ENCODE measurements around the gene SYCP2. TPM values are rescaled to one million over a fixed set of nuclear protein-coding genes. Genes with fewer than 3 reads are reported as not detected.

SYCP2 gene, protein sequence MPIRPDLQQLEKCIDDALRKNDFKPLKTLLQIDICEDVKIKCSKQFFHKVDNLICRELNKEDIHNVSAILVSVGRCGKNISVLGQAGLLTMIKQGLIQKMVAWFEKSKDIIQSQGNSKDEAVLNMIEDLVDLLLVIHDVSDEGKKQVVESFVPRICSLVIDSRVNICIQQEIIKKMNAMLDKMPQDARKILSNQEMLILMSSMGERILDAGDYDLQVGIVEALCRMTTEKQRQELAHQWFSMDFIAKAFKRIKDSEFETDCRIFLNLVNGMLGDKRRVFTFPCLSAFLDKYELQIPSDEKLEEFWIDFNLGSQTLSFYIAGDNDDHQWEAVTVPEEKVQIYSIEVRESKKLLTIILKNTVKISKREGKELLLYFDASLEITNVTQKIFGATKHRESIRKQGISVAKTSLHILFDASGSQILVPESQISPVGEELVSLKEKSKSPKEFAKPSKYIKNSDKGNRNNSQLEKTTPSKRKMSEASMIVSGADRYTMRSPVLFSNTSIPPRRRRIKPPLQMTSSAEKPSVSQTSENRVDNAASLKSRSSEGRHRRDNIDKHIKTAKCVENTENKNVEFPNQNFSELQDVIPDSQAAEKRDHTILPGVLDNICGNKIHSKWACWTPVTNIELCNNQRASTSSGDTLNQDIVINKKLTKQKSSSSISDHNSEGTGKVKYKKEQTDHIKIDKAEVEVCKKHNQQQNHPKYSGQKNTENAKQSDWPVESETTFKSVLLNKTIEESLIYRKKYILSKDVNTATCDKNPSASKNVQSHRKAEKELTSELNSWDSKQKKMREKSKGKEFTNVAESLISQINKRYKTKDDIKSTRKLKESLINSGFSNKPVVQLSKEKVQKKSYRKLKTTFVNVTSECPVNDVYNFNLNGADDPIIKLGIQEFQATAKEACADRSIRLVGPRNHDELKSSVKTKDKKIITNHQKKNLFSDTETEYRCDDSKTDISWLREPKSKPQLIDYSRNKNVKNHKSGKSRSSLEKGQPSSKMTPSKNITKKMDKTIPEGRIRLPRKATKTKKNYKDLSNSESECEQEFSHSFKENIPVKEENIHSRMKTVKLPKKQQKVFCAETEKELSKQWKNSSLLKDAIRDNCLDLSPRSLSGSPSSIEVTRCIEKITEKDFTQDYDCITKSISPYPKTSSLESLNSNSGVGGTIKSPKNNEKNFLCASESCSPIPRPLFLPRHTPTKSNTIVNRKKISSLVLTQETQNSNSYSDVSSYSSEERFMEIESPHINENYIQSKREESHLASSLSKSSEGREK (N-terminal part only)
- 1 to 10 TPM in 2 of 4 donors, under 1 TPM in 2; 0.51 to 3.0 (median 1.8) TPM for polyA plus RNA-seq
- long read RNA-seq, donor 1: 0 reads
- long read RNA-seq, donor 2: 0 reads
- long read RNA-seq, donor 3: 0 reads
- long read RNA-seq, donor 4: 0 reads
- long read RNA-seq, donor 5: 0 reads
- long read RNA-seq, donor 6: 0 reads
- long read RNA-seq, donor 7: 0 reads
- long read RNA-seq, donor 8: 0 reads
- long read RNA-seq, donor 9: 0 reads
- long read RNA-seq, donor 10: 0 reads

DNA sequence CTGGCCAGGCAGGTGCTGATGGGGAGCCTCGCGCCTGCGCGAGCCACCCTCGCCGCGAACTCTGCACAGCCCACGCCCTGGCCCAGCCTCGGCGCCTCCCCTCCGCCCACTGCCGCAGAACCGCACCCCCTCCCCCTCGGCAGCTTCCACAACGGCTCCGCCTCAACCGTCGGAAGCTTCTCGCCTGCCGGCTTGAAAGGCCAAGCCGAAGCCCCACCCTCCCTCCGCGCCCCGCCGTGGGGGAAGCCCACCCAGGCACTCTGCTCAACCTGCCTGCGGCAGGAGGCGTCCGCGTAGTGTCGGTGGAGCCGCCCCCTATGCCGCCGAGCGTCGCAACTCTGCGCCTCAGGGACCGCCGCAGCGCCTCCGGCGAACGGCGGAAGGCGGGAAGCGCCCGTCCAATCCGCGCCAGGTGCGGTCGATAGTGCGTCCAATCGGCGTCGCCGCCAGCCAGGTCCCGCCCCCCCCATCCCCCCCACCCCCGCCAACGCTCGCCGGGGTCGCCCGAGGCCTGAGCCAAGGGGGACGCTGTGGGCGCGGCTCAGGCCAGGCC lies at the start of gene SYCP2:
TSS of gene SYCP2 (minus strand) at position 342 of the 553 bp plus-strand sequence. CDS start 11,224 bp downstream, outside the sequence.
- 37 to 54% (median 41%) methylated on average over 58 to 65 of the region's 65 CpGs for WGBS, 3 donors
- Histone ChIP-seq H3K4me1 (ENCODE audit: control insufficient read depth in 3 of 3, insufficient read depth in 2 of 3, low read depth in 1 of 3, low read length in 2 of 3) (peaks cover 2 to 6% (median 4%) of the 10 kb centered on the region in 3 donors), H3K4me3 (ENCODE audit: low read depth in 1 of 3, low read length in 3 of 3) (peak within 1 kb of the TSS; percentile 28 to 61 (median 59)), H3K27me3 (ENCODE audit: control insufficient read depth in 3 of 3, insufficient read depth in 3 of 3, low read length in 3 of 3) (no peaks in the 10 kb centered on the region), H3K36me3 (ENCODE audit: control insufficient read depth in 3 of 3, insufficient read depth in 2 of 3, low read depth in 1 of 3, low read length in 3 of 3) (no peaks in the 10 kb centered on the region), H3K27ac (ENCODE audit: low read depth in 1 of 3, low read length in 2 of 3) (peak within 1 kb of the TSS in 2 of 3 donors; percentile 34 to 72), H3K9me3 (ENCODE audit: control insufficient read depth in 2 of 2, insufficient read depth in 1 of 2, low read depth in 1 of 2, low read length in 1 of 2) (no peaks in the 10 kb centered on the region)
- peak in 1 of 2 donors; percentile 32 for DNase-seq
- FAIRE-seq: no peak

DNA sequence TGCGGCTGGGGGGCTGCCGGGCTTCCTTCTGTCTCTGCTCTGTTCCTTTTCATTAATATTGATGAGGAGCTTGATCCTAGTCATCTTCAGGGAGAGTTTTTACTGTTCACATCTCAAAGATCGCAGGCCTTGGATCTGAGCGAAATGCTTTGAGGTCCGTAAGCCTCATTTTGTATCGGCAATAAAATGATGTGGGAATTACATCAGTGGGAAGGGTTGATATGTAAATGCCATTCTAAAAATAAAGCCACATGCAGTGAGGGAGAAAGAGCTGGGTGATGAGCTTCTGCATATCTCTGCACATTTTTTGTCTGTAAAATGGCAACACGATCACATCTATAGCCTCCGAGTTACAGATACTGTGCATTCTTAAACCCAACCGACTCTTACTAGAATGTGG lies 49.6 kb upstream of the SYCP2 start:
- Histone ChIP-seq H3K4me1 (ENCODE audit: control insufficient read depth in 3 of 3, insufficient read depth in 2 of 3, low read depth in 1 of 3, low read length in 2 of 3) (no peaks in the 10 kb centered on the region), H3K27me3 (ENCODE audit: control insufficient read depth in 3 of 3, insufficient read depth in 3 of 3, low read length in 3 of 3) (no peaks in the 10 kb centered on the region), H3K36me3 (ENCODE audit: control insufficient read depth in 3 of 3, insufficient read depth in 2 of 3, low read depth in 1 of 3, low read length in 3 of 3) (no peaks in the 10 kb centered on the region), H3K4me3 (ENCODE audit: low read depth in 1 of 3, low read length in 3 of 3) (no peak overlapping the region), H3K9me3 (ENCODE audit: control insufficient read depth in 2 of 2, insufficient read depth in 1 of 2, low read depth in 1 of 2, low read length in 1 of 2) (no peaks in the 10 kb centered on the region), H3K27ac (ENCODE audit: low read depth in 1 of 3, low read length in 2 of 3) (no peak overlapping the region)
- DNase-seq (no peak), FAIRE-seq (no peak)
- WGBS, 3 donors: 93 to 98% (median 96%) methylated on average over 9 of the region's 9 CpGs

DNA sequence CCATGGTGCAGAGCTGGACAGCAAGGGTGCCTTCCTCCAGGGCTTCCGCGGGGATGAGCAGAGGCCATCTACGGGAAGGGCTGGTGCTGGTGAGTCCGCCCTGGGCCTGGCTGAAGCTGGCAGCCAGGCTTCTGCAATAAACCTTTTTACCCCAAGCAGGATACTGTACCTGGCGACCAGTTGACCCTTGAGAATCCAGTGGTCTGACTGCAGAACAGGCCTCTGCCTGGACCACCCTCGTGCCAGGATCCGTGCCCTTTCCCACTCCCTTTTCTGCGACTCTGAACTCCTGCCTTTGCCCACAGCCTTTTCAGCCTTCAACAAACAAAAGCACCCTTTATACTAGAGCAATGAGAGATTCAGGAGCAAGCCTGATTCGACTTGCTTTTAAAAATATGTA lies 43.6 kb upstream of the SYCP2 start:
- FAIRE-seq: no peak
- WGBS, 3 donors: 84 to 92% (median 90%) methylated on average over 9 of the region's 9 CpGs

DNA sequence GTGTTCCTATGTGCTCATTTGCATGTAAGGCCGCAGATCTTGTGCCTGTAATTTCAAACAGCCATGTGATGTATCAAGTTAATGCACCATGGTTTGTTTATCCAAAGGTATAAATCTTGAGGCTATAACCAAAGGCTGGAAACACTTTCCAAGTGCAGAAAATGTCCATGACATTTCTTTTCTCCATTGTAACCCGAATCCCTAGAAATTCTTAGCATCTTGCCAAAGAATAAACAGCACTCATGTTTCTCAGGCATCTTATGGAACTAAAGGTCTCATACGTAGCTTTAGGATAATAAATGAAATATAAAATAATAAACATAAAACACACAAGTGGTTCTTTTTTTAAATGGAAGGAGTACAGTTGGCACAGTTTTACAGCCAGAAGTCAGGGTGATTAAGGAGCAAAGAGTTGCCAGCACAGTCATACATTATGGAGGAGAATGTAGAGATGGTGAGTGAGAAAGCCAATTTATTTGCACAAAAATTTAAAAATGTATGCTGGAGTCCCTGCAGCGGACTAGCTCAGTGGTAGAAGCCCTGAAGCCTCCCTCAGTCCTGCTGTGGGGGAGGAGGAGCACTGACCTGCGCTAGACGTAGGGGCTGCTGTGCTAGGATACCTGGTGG lies 42.8 kb upstream of the SYCP2 start:
- H3K36me3 ChIP-seq (ENCODE audit: control insufficient read depth in 3 of 3, insufficient read depth in 2 of 3, low read depth in 1 of 3, low read length in 3 of 3): no peaks in the 10 kb centered on the region
- WGBS, 3 donors: 69 to 91% (median 87%) methylated on average over 6 of the region's 6 CpGs
- H3K9me3 ChIP-seq (ENCODE audit: control insufficient read depth in 2 of 2, insufficient read depth in 1 of 2, low read depth in 1 of 2, low read length in 1 of 2): no peaks in the 10 kb centered on the region
- H3K4me3 ChIP-seq (ENCODE audit: low read depth in 1 of 3, low read length in 3 of 3): no peak overlapping the region
- H3K27me3 ChIP-seq (ENCODE audit: control insufficient read depth in 3 of 3, insufficient read depth in 3 of 3, low read length in 3 of 3): no peaks in the 10 kb centered on the region
- H3K27ac ChIP-seq (ENCODE audit: low read depth in 1 of 3, low read length in 2 of 3): no peak overlapping the region
- H3K4me1 ChIP-seq (ENCODE audit: control insufficient read depth in 3 of 3, insufficient read depth in 2 of 3, low read depth in 1 of 3, low read length in 2 of 3): no peaks in the 10 kb centered on the region
- FAIRE-seq: no peak
- DNase-seq: no peak

More for the DNA sequence above, 43.6 kb upstream of the SYCP2 start:
- no peaks in the 10 kb centered on the region for H3K27me3 ChIP-seq (ENCODE audit: control insufficient read depth in 3 of 3, insufficient read depth in 3 of 3, low read length in 3 of 3)
- H3K4me1 ChIP-seq (ENCODE audit: control insufficient read depth in 3 of 3, insufficient read depth in 2 of 3, low read depth in 1 of 3, low read length in 2 of 3): no peaks in the 10 kb centered on the region
- H3K9me3 ChIP-seq (ENCODE audit: control insufficient read depth in 2 of 2, insufficient read depth in 1 of 2, low read depth in 1 of 2, low read length in 1 of 2): no peaks in the 10 kb centered on the region
- no peak for DNase-seq
- H3K36me3 ChIP-seq (ENCODE audit: control insufficient read depth in 3 of 3, insufficient read depth in 2 of 3, low read depth in 1 of 3, low read length in 3 of 3): no peaks in the 10 kb centered on the region
- no peak overlapping the region for H3K4me3 ChIP-seq (ENCODE audit: low read depth in 1 of 3, low read length in 3 of 3)
- H3K27ac ChIP-seq (ENCODE audit: low read depth in 1 of 3, low read length in 2 of 3): no peak overlapping the region

DNA sequence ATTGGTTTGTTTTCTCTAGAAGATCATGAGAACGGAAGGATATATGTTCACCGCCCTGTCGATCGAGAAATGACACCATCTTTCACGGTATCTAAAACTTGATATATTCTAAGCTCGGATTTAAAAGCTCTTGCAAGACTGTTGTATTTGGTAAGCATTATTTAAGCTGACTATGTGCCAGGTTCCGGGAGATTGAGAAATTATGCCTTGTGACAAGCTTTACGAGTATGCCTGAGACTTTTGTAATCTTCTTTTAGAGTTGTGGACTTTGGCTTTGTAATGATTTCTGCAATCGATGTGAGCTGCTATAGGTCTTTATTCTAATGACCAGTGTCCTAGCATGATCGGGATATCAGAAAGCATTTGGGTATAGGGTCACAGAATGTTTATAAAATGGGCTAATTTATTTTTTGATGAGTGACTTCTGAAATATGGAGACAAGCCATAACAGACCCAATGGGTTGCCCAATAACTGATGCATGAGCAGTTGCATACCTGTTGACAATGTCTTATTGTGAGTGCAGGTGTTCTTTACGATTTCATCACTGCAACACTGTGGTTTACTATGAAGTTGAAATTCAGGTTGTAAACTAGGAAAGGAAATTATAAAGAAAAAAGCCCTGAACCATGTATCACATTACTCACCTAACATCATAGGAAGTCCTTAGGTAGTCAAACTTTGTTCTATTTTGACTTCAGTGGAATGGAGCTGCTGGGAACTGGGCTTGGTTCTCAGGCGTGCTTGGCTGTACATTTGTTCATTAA lies 38.8 kb upstream of the SYCP2 start:
- FAIRE-seq (no peak), DNase-seq (peak; percentile 61 to 70)
- WGBS, 3 donors: 46 to 74% (median 57%) methylated on average over 12 of the region's 12 CpGs

DNA sequence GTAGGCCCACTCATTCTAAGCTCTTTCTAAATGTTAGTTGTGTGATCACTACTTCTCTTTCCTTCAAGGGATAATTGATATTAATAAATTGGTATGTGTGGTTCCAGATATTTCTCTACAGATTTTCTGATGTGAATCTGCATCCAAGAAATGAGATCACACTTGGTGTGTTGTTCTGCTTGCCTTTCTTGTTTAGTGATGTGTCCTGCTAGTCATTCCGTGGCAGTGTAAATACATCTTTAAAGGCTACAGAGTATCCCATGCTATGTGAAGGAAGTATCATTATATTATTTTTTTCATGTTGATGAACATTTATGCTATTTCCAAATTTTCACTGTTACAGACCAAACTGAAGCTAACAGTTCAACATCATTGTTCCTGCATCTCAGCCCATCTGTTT lies 38.0 kb upstream of the SYCP2 start:
- Histone ChIP-seq H3K36me3 (ENCODE audit: control insufficient read depth in 3 of 3, insufficient read depth in 2 of 3, low read depth in 1 of 3, low read length in 3 of 3) (no peaks in the 10 kb centered on the region), H3K9me3 (ENCODE audit: control insufficient read depth in 2 of 2, insufficient read depth in 1 of 2, low read depth in 1 of 2, low read length in 1 of 2) (no peaks in the 10 kb centered on the region), H3K27ac (ENCODE audit: low read depth in 1 of 3, low read length in 2 of 3) (no peak overlapping the region), H3K4me3 (ENCODE audit: low read depth in 1 of 3, low read length in 3 of 3) (no peak overlapping the region), H3K27me3 (ENCODE audit: control insufficient read depth in 3 of 3, insufficient read depth in 3 of 3, low read length in 3 of 3) (no peaks in the 10 kb centered on the region), H3K4me1 (ENCODE audit: control insufficient read depth in 3 of 3, insufficient read depth in 2 of 3, low read depth in 1 of 3, low read length in 2 of 3) (no peaks in the 10 kb centered on the region)
- whole genome bisulfite sequencing, 3 donors: 80 to 100% (median 85%) methylated on average over 1 of the region's 1 CpG
- FAIRE-seq (no peak), DNase-seq (no peak)

More for the DNA sequence above, 38.8 kb upstream of the SYCP2 start:
- H3K36me3 ChIP-seq (ENCODE audit: control insufficient read depth in 3 of 3, insufficient read depth in 2 of 3, low read depth in 1 of 3, low read length in 3 of 3): no peaks in the 10 kb centered on the region
- H3K27me3 ChIP-seq (ENCODE audit: control insufficient read depth in 3 of 3, insufficient read depth in 3 of 3, low read length in 3 of 3): no peaks in the 10 kb centered on the region
- H3K27ac ChIP-seq (ENCODE audit: low read depth in 1 of 3, low read length in 2 of 3): no peak overlapping the region
- H3K4me1 ChIP-seq (ENCODE audit: control insufficient read depth in 3 of 3, insufficient read depth in 2 of 3, low read depth in 1 of 3, low read length in 2 of 3): no peaks in the 10 kb centered on the region
- no peaks in the 10 kb centered on the region for H3K9me3 ChIP-seq (ENCODE audit: control insufficient read depth in 2 of 2, insufficient read depth in 1 of 2, low read depth in 1 of 2, low read length in 1 of 2)
- no peak overlapping the region for H3K4me3 ChIP-seq (ENCODE audit: low read depth in 1 of 3, low read length in 3 of 3)

DNA sequence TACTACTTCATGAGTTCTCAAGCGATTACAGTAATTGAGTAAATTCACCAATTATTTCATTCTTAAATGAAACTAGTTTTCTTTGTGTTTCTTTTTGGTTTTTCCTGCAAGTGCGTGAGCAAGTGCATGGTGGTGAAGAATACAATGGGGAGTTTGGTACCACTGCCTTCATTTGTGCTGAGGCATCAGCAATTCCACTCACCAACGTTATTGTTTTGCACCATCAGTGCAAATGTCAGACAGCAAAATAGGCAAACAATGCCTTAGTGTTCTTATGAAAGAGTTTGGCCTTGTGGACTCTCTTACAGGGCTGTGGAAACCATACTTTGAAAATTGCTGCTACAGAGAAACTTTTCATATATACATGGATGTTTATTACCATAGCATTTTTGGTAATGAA lies 33.0 kb upstream of the SYCP2 start:
- no peaks in the 10 kb centered on the region for H3K36me3 ChIP-seq (ENCODE audit: control insufficient read depth in 3 of 3, insufficient read depth in 2 of 3, low read depth in 1 of 3, low read length in 3 of 3)
- 71 to 79% (median 75%) methylated on average over 3 of the region's 3 CpGs for WGBS, 3 donors
- FAIRE-seq: no peak

More for the DNA sequence above, 33.0 kb upstream of the SYCP2 start:
- Histone ChIP-seq H3K4me1 (ENCODE audit: control insufficient read depth in 3 of 3, insufficient read depth in 2 of 3, low read depth in 1 of 3, low read length in 2 of 3) (no peaks in the 10 kb centered on the region), H3K4me3 (ENCODE audit: low read depth in 1 of 3, low read length in 3 of 3) (no peak overlapping the region), H3K9me3 (ENCODE audit: control insufficient read depth in 2 of 2, insufficient read depth in 1 of 2, low read depth in 1 of 2, low read length in 1 of 2) (no peaks in the 10 kb centered on the region), H3K27me3 (ENCODE audit: control insufficient read depth in 3 of 3, insufficient read depth in 3 of 3, low read length in 3 of 3) (no peaks in the 10 kb centered on the region), H3K27ac (ENCODE audit: low read depth in 1 of 3, low read length in 2 of 3) (no peak overlapping the region)
- no peak for DNase-seq
